Stimulated activated CD4-positive, alpha-beta T cell treated with anti-CD3 and anti-CD28 coated beads, Interleukin-15, amount 100 ng/mL, for 24 hours (primary cell): ENCODE data around the gene RAB15.

Source experiments
- DNase-seq: peaks from one replicate; pipeline ENCODE4 v3.0.0-alpha.2; 2020

The RAB15 gene

DNA sequence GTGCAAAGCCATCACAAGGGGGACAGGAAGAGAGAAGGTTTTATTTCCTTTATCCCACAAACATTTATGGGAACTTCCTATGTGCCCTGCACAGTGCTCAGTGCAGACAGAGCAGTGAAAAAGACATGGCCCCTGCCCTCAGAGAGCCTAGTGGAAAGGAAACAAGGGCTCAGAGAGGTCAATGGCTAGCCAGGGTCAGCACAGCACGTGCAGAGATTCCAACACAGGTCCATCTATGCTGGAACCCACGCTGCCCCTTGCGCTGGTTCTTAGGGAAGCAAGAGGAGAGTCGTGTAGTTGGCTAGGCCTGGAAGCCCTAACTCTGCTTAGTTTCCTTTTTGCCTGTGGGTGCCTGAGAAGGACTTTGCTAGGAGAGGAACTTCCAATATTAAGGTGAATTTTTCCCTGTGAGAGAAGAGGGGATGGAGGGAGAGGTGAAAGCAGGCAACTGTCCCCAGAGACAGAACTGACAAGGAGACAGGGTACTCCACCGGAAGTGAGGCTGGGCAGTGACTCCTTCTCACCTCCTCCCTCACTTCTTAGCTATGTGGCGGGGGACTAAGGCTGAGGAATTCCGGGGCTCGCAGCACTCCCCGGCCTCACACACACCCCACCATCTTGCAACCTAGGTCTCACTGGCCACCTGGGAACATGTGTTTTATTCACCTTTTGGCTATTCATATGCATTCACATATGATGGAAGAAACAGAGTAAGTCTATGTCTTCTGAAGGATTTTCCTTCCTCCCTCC is 17.5 kb downstream of the RAB15 start:
- DNase-seq: no peak

GRCh38 chr14:64953661-64954060 is 18.5 kb downstream of the RAB15 start:
- DNase-seq: no peak

- DNase-seq: no peak
Measured at GRCh38 chr14:64953310-64953654, 18.9 kb downstream of the RAB15 start.

DNA sequence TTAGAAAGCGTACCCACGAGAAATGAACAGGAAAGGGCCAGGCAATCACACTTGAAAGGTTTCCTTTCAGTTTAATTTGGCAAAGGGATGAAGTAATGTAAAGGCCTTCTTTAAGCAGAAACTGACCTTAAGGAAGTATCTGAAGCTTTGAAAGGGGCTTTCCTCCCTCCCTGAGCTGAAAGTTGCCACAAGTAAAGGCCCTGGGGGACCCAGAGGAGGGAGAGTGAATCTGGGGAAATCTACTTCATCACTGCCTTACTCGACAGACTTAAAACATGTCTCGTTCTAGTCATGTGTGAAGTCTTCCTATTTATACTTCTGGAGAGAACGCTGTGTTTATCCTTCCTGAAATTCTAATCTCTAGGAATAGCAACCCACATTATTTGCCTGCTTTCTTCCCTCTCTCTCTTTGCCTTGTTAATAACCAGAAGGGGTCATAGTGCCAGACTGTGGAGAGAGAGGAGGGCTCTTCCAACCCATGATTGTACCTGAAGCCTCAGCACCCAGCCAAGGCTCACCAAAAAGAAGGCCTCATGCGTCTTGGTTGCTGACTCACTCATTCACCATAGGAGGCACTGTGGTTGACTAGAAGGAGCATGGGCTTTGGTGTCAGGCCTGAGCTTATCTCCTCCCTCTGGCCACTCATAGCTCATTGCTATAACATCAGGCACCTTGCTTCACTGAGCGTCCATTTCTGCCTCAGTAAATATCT is 19.4 kb downstream of the RAB15 start:
- DNase-seq: no peak

DNA sequence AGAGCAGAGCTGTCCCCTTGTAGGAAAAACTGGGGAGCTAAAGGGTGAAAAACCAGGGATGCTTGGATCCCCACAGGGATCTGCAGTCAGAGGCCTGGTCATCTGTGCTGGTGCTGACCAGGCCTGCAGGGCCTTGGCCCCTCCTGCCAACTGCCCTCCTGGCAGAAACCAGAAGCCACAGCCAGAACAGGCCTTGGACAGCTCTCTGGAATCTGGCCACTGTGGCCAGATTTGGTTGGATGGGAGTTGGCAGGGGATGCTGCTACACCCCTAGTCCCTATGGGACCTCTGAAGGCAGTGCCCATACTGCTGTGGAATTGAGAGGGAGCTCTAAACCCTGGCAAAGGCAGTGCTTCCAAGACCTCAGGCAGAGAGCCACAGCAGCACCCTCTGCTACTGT is 20.4 kb downstream of the RAB15 start:
- no peak for DNase-seq

- no peak for DNase-seq
Measured at GRCh38 chr14:64951291-64951690, 20.8 kb downstream of the RAB15 start.

DNA sequence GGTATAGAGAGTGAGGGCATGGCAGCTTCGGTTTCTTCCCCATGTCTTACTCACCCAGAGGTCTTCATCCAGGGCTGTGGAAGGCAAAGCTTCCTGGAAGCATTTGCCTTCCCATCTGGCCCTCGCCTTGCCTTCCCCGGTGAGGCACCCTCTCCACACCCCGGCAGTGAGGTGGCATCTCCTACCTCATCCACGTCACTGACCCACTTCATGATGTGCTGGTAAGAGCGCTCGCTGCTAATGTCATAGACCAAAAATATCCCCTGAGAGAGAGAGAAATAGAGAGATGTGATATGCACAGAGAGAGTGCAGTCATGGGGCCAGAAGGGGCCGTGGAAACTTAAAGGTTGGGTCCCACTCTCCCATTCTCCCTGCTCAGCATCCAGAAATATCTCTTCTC is 21.2 kb downstream of the RAB15 start:
- no peak for DNase-seq

- DNase-seq: no peak
Measured at GRCh38 chr14:64948612-64949210, 23.4 kb downstream of the RAB15 start.

DNA sequence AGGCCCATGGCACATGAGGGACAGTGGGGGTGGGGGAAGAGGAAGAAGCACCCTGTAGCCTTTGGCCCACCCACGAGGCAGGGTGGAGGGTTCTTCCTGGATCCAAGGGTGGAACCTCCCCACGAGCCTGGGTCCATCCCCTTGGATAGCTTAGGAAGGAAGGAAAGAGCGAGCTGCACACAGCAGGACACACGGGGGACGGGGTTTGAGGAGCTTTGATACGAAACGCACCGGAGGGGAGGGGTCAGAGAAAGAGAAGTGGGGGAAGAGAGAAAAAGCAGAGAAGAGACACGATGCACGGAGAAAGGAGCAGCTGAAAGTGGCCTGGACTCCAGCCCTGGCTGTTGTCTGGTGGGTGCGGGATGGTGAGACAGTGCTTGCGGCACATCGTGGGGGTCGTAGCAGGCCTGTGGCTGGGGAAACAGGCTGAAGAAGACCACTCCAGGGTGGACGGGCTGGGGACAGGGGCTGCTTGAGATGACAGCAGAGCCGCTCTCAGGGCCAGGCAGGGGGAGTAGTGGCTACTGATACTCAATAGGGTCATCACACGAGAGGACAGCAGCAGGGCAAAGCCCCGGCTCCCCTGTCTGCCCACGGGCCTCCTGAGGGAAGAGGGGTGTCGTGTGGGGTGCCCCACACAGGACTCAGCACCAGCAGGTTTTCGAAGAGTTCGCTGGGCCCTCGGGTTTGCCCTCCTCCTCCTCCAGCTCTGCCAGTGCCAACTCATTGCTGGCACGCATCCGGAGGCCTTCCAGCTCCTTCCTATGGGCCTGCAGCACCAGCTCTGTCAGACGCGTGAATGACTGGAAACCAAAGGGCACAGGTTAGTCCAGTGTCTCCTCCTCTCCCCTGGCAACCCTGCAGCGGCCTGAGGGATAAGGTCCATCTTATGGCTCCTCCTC is 24.2 kb downstream of the RAB15 start:
- no peak for DNase-seq

GRCh38 chr14:64946310-64947045 is 25.7 kb downstream of the RAB15 start:
- no peak for DNase-seq

DNA sequence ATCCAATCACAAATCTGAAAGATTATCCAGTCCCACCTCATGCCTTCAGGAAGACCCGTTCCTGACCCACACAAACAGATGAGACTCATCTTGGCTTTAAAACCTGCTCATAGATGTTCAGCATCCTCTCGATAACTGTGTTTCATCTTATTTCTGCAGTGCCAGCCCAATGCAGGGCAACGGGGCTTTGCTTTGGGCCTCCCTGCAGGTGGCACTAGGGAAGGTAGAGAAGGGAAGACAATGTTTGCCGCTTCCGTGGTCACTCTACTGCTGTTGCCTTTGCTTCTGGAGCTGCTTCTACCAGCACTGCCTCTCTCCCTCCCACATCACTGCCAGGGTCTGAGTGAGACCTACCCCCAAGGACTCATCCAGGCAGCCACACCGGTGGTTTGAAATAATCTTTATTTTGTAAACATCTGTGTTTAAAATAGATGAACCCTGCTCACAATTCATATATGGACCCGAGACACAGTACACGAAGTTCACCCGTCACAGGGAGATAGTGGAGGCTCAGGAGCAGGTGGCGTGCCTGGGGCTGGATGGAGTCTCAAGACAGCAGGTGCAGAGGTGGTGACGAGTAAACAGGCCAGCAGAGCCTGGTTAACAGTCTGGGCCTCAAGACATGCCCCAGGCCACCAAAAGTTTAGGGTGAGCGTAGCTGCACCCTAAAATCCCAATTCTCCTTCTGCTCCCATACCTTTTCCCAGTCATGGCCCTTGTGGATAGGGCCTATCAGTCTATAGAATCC is 26.5 kb downstream of the RAB15 start:
- DNase-seq: no peak

GRCh38 chr14:64944861-64945260 is 27.3 kb downstream of the RAB15 start:
- no peak for DNase-seq

GRCh38 chr14:64944041-64944440 is 28.1 kb downstream of the RAB15 start:
- DNase-seq: no peak

GRCh38 chr14:64943556-64943955 is 28.6 kb downstream of the RAB15 start:
- no peak for DNase-seq

DNA sequence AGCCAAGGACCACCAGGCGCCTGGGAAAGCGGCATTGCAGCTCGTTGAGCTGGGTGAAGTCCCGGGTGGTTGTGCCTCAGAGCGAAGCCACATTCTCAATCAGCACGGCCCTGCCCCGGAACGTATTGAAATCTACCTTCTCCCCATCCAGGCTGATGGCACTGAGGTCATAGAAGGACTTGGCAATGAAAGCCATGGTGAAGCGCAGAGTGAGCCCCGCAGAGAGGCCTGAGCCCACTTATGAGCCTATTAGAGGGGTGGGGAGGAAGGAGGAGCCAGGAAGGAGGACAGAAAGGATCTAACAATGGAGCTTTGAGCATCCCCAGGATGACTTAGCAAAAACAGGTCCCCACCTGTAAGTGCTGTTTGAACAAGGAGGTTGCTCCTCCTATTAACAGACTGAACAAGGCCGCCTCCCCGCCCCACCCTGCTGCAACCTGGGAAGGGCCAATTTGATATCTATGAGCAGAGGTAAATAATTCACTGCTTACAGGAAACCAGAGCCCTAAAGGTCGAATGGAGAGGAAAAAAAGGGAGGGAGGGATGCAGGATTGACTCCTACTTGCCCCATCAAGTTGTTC is 29.5 kb downstream of the RAB15 start, which contains the start of gene GPX2:
TSS of gene GPX2 (minus strand) at position 215 of the 581 bp plus-strand sequence. CDS start at position 196, 19 bp downstream.
- no peak for DNase-seq

DNA sequence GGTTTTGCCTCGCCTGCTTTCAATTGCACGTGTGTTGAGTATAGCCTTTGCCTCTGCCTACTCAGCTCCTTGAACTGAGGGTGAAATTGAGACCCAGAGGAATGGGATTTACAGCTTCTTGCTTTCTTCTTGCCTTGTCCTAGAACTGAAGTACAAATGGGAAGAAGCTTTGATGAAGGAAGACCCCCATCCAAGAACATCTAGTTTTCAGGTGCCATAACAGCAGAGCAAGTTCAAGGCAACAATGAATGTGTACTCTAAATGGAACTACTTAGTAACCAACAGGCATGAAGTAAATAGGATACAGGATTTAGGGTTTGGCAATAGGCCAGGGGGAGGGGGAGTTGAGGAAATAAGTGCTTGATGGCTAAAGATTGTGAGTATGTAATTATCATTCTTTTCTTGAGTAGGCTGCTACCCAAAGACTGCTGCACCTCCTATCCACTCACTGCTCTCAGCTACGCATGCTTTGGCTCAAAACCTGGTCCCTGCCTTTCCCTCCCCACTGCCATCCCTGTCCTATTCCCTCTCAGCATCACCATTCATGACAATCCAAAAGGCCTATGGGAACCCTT is 31.7 kb downstream of the RAB15 start:
- DNase-seq: no peak

GRCh38 chr14:64939817-64940190 is 32.3 kb downstream of the RAB15 start:
- no peak for DNase-seq

- no peak for DNase-seq
Measured at GRCh38 chr14:64938972-64939816, 32.9 kb downstream of the RAB15 start.

DNA sequence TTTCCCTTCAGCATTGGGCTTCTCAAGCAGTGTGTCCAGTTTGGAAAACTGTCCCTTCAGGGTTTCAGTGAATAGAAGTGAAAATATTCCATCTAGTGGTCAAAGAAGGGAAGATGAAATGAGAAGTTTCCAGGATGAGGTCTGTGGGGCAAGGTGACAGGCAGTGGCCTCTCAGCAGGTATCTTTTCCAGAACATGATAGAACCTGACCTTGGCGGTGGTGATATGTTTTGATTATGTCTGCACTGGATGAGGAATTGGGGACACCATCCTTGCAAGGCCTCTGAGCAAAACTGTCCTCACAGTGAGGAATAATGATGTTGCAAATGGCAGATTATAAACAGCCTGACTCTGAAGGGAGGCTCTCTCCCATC is 34.3 kb downstream of the RAB15 start:
- DNase-seq: no peak
